H9 (cell line): Measurements from ENCODE around the gene DNAJC15. TPM values are rescaled to one million over a fixed set of nuclear protein-coding genes. Genes with fewer than 3 reads are reported as not detected.

Source experiments
- DNase-seq: peaks from one replicate; pipeline ENCODE4 v3.0.0-alpha.2; 2017
- H2AFZ ChIP-seq: one replicate; pipeline ENCODE4 v1.6.1; 2013; ENCODE audit warnings: mild to moderate bottlenecking, low read length, control low read depth, moderate library complexity
- H2AK5ac ChIP-seq: 2 replicates; pipeline ENCODE4 v1.6.1; 2013; ENCODE audit warnings: low read length, control low read depth, mixed read lengths; ENCODE audit not compliant: insufficient read length
- H2BK120ac ChIP-seq: one replicate; pipeline ENCODE4 v1.6.1; 2013; ENCODE audit warnings: low read depth, mild to moderate bottlenecking, low read length, control low read depth, inconsistent platforms; ENCODE audit not compliant: poor library complexity, severe bottlenecking
- H2BK12ac ChIP-seq: 2 replicates; pipeline ENCODE4 v1.6.1; 2013; ENCODE audit warnings: low read length, control low read depth, mixed read lengths, low read depth; ENCODE audit not compliant: insufficient read length
- H2BK15ac ChIP-seq: 2 replicates; pipeline ENCODE4 v1.6.1; 2013; ENCODE audit warnings: low read depth, low read length, control low read depth
- H2BK20ac ChIP-seq: one replicate; pipeline ENCODE4 v1.6.1; 2013; ENCODE audit warnings: low read depth, mild to moderate bottlenecking, low read length, control low read depth, inconsistent platforms; ENCODE audit not compliant: poor library complexity, severe bottlenecking
- H2BK5ac ChIP-seq: 2 replicates; pipeline ENCODE4 v1.6.1; 2013; ENCODE audit warnings: low read length, control low read depth, mixed read lengths; ENCODE audit not compliant: insufficient read length
- H3K14ac ChIP-seq: 2 replicates; pipeline ENCODE4 v1.6.1; 2013; ENCODE audit warnings: low read length, control low read depth; ENCODE audit not compliant: insufficient read depth
- H3K18ac ChIP-seq: 2 replicates; pipeline ENCODE4 v1.6.1; 2013; ENCODE audit warnings: low read depth, mild to moderate bottlenecking, mixed read lengths, low read length, control low read depth; ENCODE audit not compliant: insufficient read length
- H3K23ac ChIP-seq: 2 replicates; pipeline ENCODE4 v1.6.1; 2013; ENCODE audit warnings: low read length, control low read depth, mixed read lengths, low read depth; ENCODE audit not compliant: insufficient read length
- H3K23me2 ChIP-seq: 2 replicates; pipeline ENCODE4 v1.6.1; 2013; ENCODE audit warnings: low read depth, mild to moderate bottlenecking, mixed read lengths, low read length, control low read depth; ENCODE audit not compliant: insufficient read length, poor library complexity, severe bottlenecking
- H3K27ac ChIP-seq: 2 replicates; pipeline ENCODE4 v1.5.1; 2013; ENCODE audit warnings: low read length, control low read depth, mixed read lengths, low read depth; ENCODE audit not compliant: insufficient read length
- H3K27me3 ChIP-seq: 2 replicates; pipeline ENCODE4 v1.6.1; 2013; ENCODE audit warnings: low read length, control low read depth, inconsistent platforms; ENCODE audit not compliant: insufficient read depth
- H3K4ac ChIP-seq: 2 replicates; pipeline ENCODE4 v1.6.1; 2013; ENCODE audit warnings: low read depth, mild to moderate bottlenecking, control low read depth, inconsistent platforms, low read length, moderate library complexity
- H3K4me1 ChIP-seq: 2 replicates; pipeline ENCODE4 v1.6.1; 2013; ENCODE audit warnings: low read length, control low read depth, inconsistent platforms; ENCODE audit not compliant: insufficient read depth
- H3K4me2 ChIP-seq: 2 replicates; pipeline ENCODE4 v1.6.1; 2013; ENCODE audit warnings: low read length, control low read depth, mixed read lengths; ENCODE audit not compliant: insufficient read length, insufficient read depth
- H3K56ac ChIP-seq: 2 replicates; pipeline ENCODE4 v1.6.1; 2013; ENCODE audit warnings: low read depth, mild to moderate bottlenecking, mixed read lengths, low read length, control low read depth; ENCODE audit not compliant: insufficient read length
- H3K79me1 ChIP-seq: 2 replicates; pipeline ENCODE4 v1.6.1; 2013; ENCODE audit warnings: low read depth, mild to moderate bottlenecking, moderate library complexity, low read length, control low read depth, inconsistent platforms; ENCODE audit not compliant: insufficient read depth, poor library complexity, severe bottlenecking
- H3K79me2 ChIP-seq: 2 replicates; pipeline ENCODE4 v1.6.1; 2013; ENCODE audit warnings: low read length, control low read depth, inconsistent platforms; ENCODE audit not compliant: insufficient read depth
- H3K9ac ChIP-seq: 2 replicates; pipeline ENCODE4 v1.6.1; 2013; ENCODE audit warnings: low read length, control low read depth, mixed read lengths; ENCODE audit not compliant: insufficient read length; ENCODE audit errors: extremely low read depth
- H3K9me3 ChIP-seq: one replicate; pipeline ENCODE4 v1.6.1; 2013; ENCODE audit warnings: low read depth, low read length, inconsistent platforms; ENCODE audit not compliant: control insufficient read depth
- H3T11ph ChIP-seq: one replicate; pipeline ENCODE4 v1.6.1; 2013; ENCODE audit warnings: mild to moderate bottlenecking, low read length, control low read depth, inconsistent platforms
- H4K20me1 ChIP-seq: one replicate; pipeline ENCODE4 v1.6.1; 2013; ENCODE audit not compliant: control insufficient read depth, insufficient read length, insufficient read depth
- H4K5ac ChIP-seq: 2 replicates; pipeline ENCODE4 v1.6.1; 2013; ENCODE audit warnings: low read depth, mild to moderate bottlenecking, mixed read lengths, low read length, control low read depth; ENCODE audit not compliant: insufficient read length
- H4K8ac ChIP-seq: replicated peaks from 2 replicates; pipeline ENCODE4 v1.6.1; 2013; ENCODE audit warnings: low read length, control low read depth, mixed read lengths, low read depth; ENCODE audit not compliant: insufficient read length
- H4K91ac ChIP-seq: 2 replicates; pipeline ENCODE4 v1.6.1; 2013; ENCODE audit warnings: low read depth, mild to moderate bottlenecking, moderate library complexity, mixed read lengths, low read length, control low read depth; ENCODE audit not compliant: insufficient read length
- H3K27ac Mint-ChIP-seq, 3 experiments: 2 replicates in 2 of 3; 3 replicates in 1 of 3; pipeline ENCODE4 v1.8.0; 2020 to 2021; ENCODE audit warnings: mixed read lengths in 3 of 3, mild to moderate bottlenecking in 1 of 3, moderate library complexity in 1 of 3
- H3K27me3 Mint-ChIP-seq: 2 replicates; pipeline ENCODE4 v1.8.0; 2021; ENCODE audit warnings: low read depth, mild to moderate bottlenecking, moderate library complexity, mixed read lengths
- H3K36me3 Mint-ChIP-seq, 3 experiments: 2 replicates in 2 of 3; 3 replicates in 1 of 3; pipeline ENCODE4 v1.8.0; 2020 to 2021; ENCODE audit warnings: low read depth in 3 of 3, mixed read lengths in 3 of 3; ENCODE audit not compliant: insufficient read depth in 1 of 3
- H3K4me1 Mint-ChIP-seq, 2 experiments: 2 replicates each; pipeline ENCODE4 v1.8.0; 2020; ENCODE audit warnings: mixed read lengths in 2 of 2
- H3K4me3 Mint-ChIP-seq, 2 experiments: 2 replicates in 1 of 2; 3 replicates in 1 of 2; pipeline ENCODE4 v1.8.0; 2020 to 2021; ENCODE audit warnings: mild to moderate bottlenecking in 2 of 2, mixed read lengths in 2 of 2, moderate library complexity in 1 of 2
- H3K9me3 Mint-ChIP-seq, 2 experiments: 2 replicates in 1 of 2; 3 replicates in 1 of 2; pipeline ENCODE4 v1.8.0; 2020; ENCODE audit warnings: mild to moderate bottlenecking in 2 of 2, mixed read lengths in 2 of 2, moderate library complexity in 1 of 2
- WGBS: extraction: QIAGEN DNeasy Blood & Tissue Kit; methylation state at CpG from one replicate; pipeline ENCODE4 v1.1.7; 2013; ENCODE audit warnings: missing lambda C conversion rate, low lambda C conversion rate, mixed read lengths; ENCODE audit not compliant: insufficient read length; ENCODE audit errors: extremely low coverage; 5-methylcytosine and 5-hydroxymethylcytosine counted together
- total RNA-seq: library from RNA; stranded (reverse); gene quantifications from 2 replicates; pipeline ENCODE4 v1.2.1, GENCODE V29; 2021
- TF ChIP-seq, protein P1 (sequence below): fragments of 200-600 bp; sonication (generic); conservative IDR thresholded peaks from 3 replicates; pipeline ENCODE4 v1.8.0; 2021; ENCODE audit warnings: antibody characterized with exemption, mild to moderate bottlenecking

DNAJC15 gene
- total RNA-seq, 1 experiment from 2014 or later, result 13.4 TPM

DNA sequence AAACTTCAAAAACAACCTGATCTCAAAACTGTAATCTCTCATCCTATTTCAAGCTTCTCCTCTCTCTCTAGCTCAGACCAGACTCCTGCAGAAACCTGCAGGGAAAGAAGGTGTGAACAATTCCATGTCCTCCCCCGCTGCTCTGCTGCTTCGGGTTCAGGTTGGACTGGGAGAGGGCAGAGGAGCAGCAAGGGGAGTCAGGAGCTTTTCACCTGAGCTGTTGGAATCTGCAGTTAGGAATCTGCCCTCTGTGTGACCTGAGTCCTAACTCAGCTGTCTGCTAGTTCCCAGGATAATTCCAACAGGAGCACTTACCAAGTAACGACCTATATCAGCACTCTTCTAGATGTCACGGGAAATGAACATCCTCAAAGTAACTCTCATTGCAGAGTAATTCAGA is 118.3 kb downstream of the DNAJC15 start:
- Mint-ChIP-seq H3K4me1 (peaks cover 50 to 54% of the 10 kb centered on the region in 2 experiments), H3K27ac (peak overlapping the region in 2 of 3 experiments; percentile 66 to 67; a peak in 4 of 7 replicates), H3K27me3 (peaks cover 1% of the 10 kb centered on the region), H3K9me3 (no peaks in the 10 kb centered on the region), H3K36me3 (no peaks in the 10 kb centered on the region), H3K4me3 (peak overlapping the region in 1 of 2 experiments; percentile 19; a peak in 2 of 5 replicates)
- TF ChIP-seq, protein P1, sequence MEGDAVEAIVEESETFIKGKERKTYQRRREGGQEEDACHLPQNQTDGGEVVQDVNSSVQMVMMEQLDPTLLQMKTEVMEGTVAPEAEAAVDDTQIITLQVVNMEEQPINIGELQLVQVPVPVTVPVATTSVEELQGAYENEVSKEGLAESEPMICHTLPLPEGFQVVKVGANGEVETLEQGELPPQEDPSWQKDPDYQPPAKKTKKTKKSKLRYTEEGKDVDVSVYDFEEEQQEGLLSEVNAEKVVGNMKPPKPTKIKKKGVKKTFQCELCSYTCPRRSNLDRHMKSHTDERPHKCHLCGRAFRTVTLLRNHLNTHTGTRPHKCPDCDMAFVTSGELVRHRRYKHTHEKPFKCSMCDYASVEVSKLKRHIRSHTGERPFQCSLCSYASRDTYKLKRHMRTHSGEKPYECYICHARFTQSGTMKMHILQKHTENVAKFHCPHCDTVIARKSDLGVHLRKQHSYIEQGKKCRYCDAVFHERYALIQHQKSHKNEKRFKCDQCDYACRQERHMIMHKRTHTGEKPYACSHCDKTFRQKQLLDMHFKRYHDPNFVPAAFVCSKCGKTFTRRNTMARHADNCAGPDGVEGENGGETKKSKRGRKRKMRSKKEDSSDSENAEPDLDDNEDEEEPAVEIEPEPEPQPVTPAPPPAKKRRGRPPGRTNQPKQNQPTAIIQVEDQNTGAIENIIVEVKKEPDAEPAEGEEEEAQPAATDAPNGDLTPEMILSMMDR, result no peak
- Histone ChIP-seq H2AK5ac (no peak overlapping the region), H3K4ac (no peak overlapping the region), H2BK12ac (no peak overlapping the region), H4K8ac (no peak overlapping the region), H3K79me2 (no peaks in the 10 kb centered on the region), H3K18ac (no peak overlapping the region), H3K27ac (no peak overlapping the region), H3K4me1 (peaks cover 5% of the 10 kb centered on the region; the same call in 1 of the 2 replicates), H3K56ac (no peak overlapping the region), H2BK15ac (no peak overlapping the region), H4K20me1 (no peaks in the 10 kb centered on the region), H4K91ac (no peak overlapping the region), H2BK5ac (no peak overlapping the region), H3K79me1 (no peaks in the 10 kb centered on the region), H3K23ac (no peak overlapping the region), H2AFZ (no peak overlapping the region), H4K5ac (no peak overlapping the region), H2BK20ac (no peak overlapping the region), H3K9ac (no peak overlapping the region), H3K27me3 (no peaks in the 10 kb centered on the region), H2BK120ac (no peak overlapping the region), H3K23me2 (no peaks in the 10 kb centered on the region), H3T11ph (no peak overlapping the region), H3K14ac (no peak overlapping the region), H3K4me2 (peak overlapping the region; percentile 14), H3K9me3 (no peaks in the 10 kb centered on the region)
- no CpG with 5 or more reads among the region's 4 CpGs for WGBS
- no peak for DNase-seq
